GM18502 (cell line): ENCODE data around the gene TOR1B.

Experiments
- ATAC-seq: cut with Tn5 transposase; IDR thresholded peaks from one replicate; pipeline ENCODE4 v1.9.1; 2021; ENCODE audit warnings: mild to moderate bottlenecking; ENCODE audit not compliant: unreplicated experiment, poor library complexity

TOR1B gene

GRCh38 chr9:129838707-129839259 lies 35.8 kb downstream of the TOR1B start:
- no peak for ATAC-seq

- no peak for ATAC-seq
Observed at GRCh38 chr9:129839324-129840023, 36.5 kb downstream of the TOR1B start.

GRCh38 chr9:129840034-129840433 lies 37.0 kb downstream of the TOR1B start:
- ATAC-seq: no peak

GRCh38 chr9:129841071-129841470 lies 38.1 kb downstream of the TOR1B start:
- no peak for ATAC-seq

GRCh38 chr9:129845373-129845772 lies 42.4 kb downstream of the TOR1B start:
- ATAC-seq: no peak

- no peak for ATAC-seq
Observed at GRCh38 chr9:129848712-129849441, 45.9 kb downstream of the TOR1B start.

- ATAC-seq: no peak
Observed at GRCh38 chr9:129849901-129850300, 46.9 kb downstream of the TOR1B start.

GRCh38 chr9:129850821-129851550 lies 48.0 kb downstream of the TOR1B start:
- no peak for ATAC-seq

- ATAC-seq: no peak
Observed at GRCh38 chr9:129851821-129852220, 48.8 kb downstream of the TOR1B start.

- no peak for ATAC-seq
Observed at GRCh38 chr9:129852579-129852978, 49.6 kb downstream of the TOR1B start.

GRCh38 chr9:129853614-129854013 lies 50.6 kb downstream of the TOR1B start:
- no peak for ATAC-seq

- ATAC-seq: no peak
Observed at GRCh38 chr9:129854588-129855110, 51.7 kb downstream of the TOR1B start.

- no peak for ATAC-seq
Observed at GRCh38 chr9:129857207-129857606, 54.2 kb downstream of the TOR1B start.

GRCh38 chr9:129858167-129858962 lies 55.4 kb downstream of the TOR1B start:
- ATAC-seq: no peak
